HepG2 (cell line): Measurements from ENCODE around the gene CDA. TPM values are rescaled to one million over a fixed set of nuclear protein-coding genes. Genes with fewer than 3 reads are reported as not detected.
A peak's percentile ranks its signal among the peaks of the same experiment; 100 is the strongest.

ENCODE experiments used
- ATAC-seq: fragments of 200-7000 bp; cut with Tn5 transposase; 3 replicates; pipeline ENCODE4 v1.9.1; 2020; ENCODE audit warnings: mild to moderate bottlenecking, moderate library complexity
- BruUV-seq: library from RNA; stranded (reverse); fragments of 400-500 nt; replicated peaks from 2 replicates; lab custom pipeline; 2021; lab: Mats Ljungman, UMichigan
- CTCF ChIA-PET: fragments of 300-600 bp; formaldehyde crosslinking; extraction: SDS; loops from one replicate; lab custom pipeline; 2021; ENCODE audit warnings: low total read pairs, inconsistent platforms, low intra/inter-chr PET ratio; lab: Yijun Ruan, JAX
- POLR2A ChIA-PET: fragments of 350-600 bp; sonication (Branson Sonifier 250); formaldehyde crosslinking; loops from one replicate; lab custom pipeline; 2020; ENCODE audit warnings: antibody characterized with exemption, inconsistent platforms; lab: Yijun Ruan, JAX
- DNase-seq: peaks from one replicate; pipeline ENCODE4 v3.0.0-alpha.2; 2015; ENCODE audit warnings: low spot score
- FAIRE-seq: peaks from 3 replicates; lab custom pipeline; 2011; peaks lifted over from hg19 to GRCh38; lab: Jason Lieb, UNC
- H2AFZ ChIP-seq: one replicate; pipeline ENCODE4 v1.6.1; 2011; ENCODE audit warnings: low read length, inconsistent platforms
- H3K27ac ChIP-seq: fragments of 300-600 bp; 3 replicates; pipeline ENCODE4 v1.8.0; 2011; ENCODE audit warnings: mixed run types, mild to moderate bottlenecking, mixed read lengths, low read length, inconsistent platforms; ENCODE audit not compliant: insufficient read depth; ENCODE audit errors: extremely low read length
- H3K27me3 ChIP-seq, 2 experiments: fragments of 200-600 bp in 1 of 2; 2 replicates in 1 of 2; 3 replicates in 1 of 2; pipeline versions ENCODE4 v1.6.0 to v1.8.0; 2011; ENCODE audit warnings: low read length in 2 of 2, mild to moderate bottlenecking in 2 of 2, moderate library complexity in 2 of 2, inconsistent platforms in 1 of 2; ENCODE audit not compliant: insufficient read depth in 2 of 2, control insufficient read depth in 1 of 2
- H3K36me3 ChIP-seq, 2 experiments: fragments of 200-600 bp in 1 of 2; replicated peaks in 1 of 2; 2 replicates in 1 of 2; 3 replicates in 1 of 2; pipeline versions ENCODE4 v1.5.1 to v1.8.0; 2011; ENCODE audit warnings: low read length in 2 of 2, inconsistent platforms in 1 of 2; ENCODE audit not compliant: insufficient read depth in 2 of 2, control insufficient read depth in 1 of 2
- H3K4me1 ChIP-seq: 2 replicates; pipeline ENCODE4 v1.5.1; 2012; ENCODE audit warnings: low read length, inconsistent platforms; ENCODE audit not compliant: insufficient read depth
- H3K4me2 ChIP-seq: 2 replicates; pipeline ENCODE4 v1.6.0; 2011; ENCODE audit warnings: low read depth, low read length, inconsistent platforms
- H3K4me3 ChIP-seq, 3 experiments: fragments of 200-600 bp in 1 of 3; sonication (generic), shearing (Covaris generic) in 1 of 3; replicated peaks in 1 of 3; 2 replicates each; pipeline ENCODE4 v1.5.1; 2011 to 2016; ENCODE audit warnings: low read length in 3 of 3, inconsistent platforms in 2 of 3, low read depth in 2 of 3, mild to moderate bottlenecking in 2 of 3, control low read depth in 1 of 3, mixed read lengths in 1 of 3; ENCODE audit not compliant: insufficient read depth in 1 of 3
- H3K79me2 ChIP-seq: one replicate; pipeline ENCODE4 v1.6.1; 2011; ENCODE audit warnings: low read length, inconsistent platforms; ENCODE audit not compliant: insufficient read depth
- H3K9ac ChIP-seq: 2 replicates; pipeline ENCODE4 v1.6.0; 2011; ENCODE audit warnings: mild to moderate bottlenecking, low read depth, low read length, inconsistent platforms; ENCODE audit not compliant: insufficient read depth
- H3K9me3 ChIP-seq: 2 replicates; pipeline ENCODE4 v1.5.1; 2012; ENCODE audit warnings: mild to moderate bottlenecking, low read length
- H4K20me1 ChIP-seq: 2 replicates; pipeline ENCODE4 v1.6.0; 2011; ENCODE audit warnings: inconsistent platforms, mild to moderate bottlenecking, low read length, moderate library complexity; ENCODE audit not compliant: insufficient read depth
- ARID2 ChIP-seq: sonication (generic); formaldehyde crosslinking; IDR thresholded peaks from 2 replicates; pipeline ENCODE4 v1.8.1; 2022; ENCODE audit warnings: mild to moderate bottlenecking, missing genetic modification reagents, borderline replicate concordance
- FOXJ3 ChIP-seq: sonication (generic); formaldehyde crosslinking; IDR thresholded peaks from 2 replicates; pipeline ENCODE4 v1.4.0; 2020; ENCODE audit warnings: missing genetic modification reagents, mild to moderate bottlenecking, borderline replicate concordance
- ISX ChIP-seq: sonication (generic); formaldehyde crosslinking; conservative IDR thresholded peaks from 2 replicates; pipeline ENCODE4 v1.5.0; 2020; ENCODE audit warnings: missing genetic modification reagents
- LBX2 ChIP-seq: sonication (generic); formaldehyde crosslinking; IDR thresholded peaks from 2 replicates; pipeline ENCODE4 v1.5.0; 2020; ENCODE audit warnings: missing genetic modification reagents, mild to moderate bottlenecking, borderline replicate concordance
- SNAPC4 ChIP-seq: sonication (generic); formaldehyde crosslinking; IDR thresholded peaks from 2 replicates; pipeline ENCODE4 v1.4.0; 2020; ENCODE audit warnings: mild to moderate bottlenecking, missing genetic modification reagents
- SOX13 ChIP-seq, 3 experiments: fragments of 450-650 bp in 1 of 3; sonication (generic) in 1 of 3; formaldehyde crosslinking in 1 of 3; IDR thresholded peaks in 2 of 3; conservative IDR thresholded peaks in 1 of 3; 2 replicates each; pipeline versions ENCODE4 v1.5.0 to v1.6.1; 2016 to 2020; ENCODE audit warnings: antibody characterized with exemption in 1 of 3, mild to moderate bottlenecking in 1 of 3, missing compliant biosample characterization in 1 of 3, missing genetic modification reagents in 1 of 3, moderate library complexity in 1 of 3
- ZNF260 ChIP-seq: sonication (generic); formaldehyde crosslinking; IDR thresholded peaks from 2 replicates; pipeline ENCODE4 v1.4.0; 2020; ENCODE audit warnings: missing genetic modification reagents, low read depth, mild to moderate bottlenecking, borderline replicate concordance
- WGBS: methylation state at CpG from one replicate; pipeline ENCODE4 v1.1.6; 2017; ENCODE audit warnings: low lambda C conversion rate; 5-methylcytosine and 5-hydroxymethylcytosine counted together
- in situ Hi-C: cut with HindIII; loops from 2 replicates; pipeline ENCODE4 v1.10.0; 2017; ENCODE audit warnings: low pct_unique_long_range_greater_than_20kb; ENCODE audit not compliant: extremely low pct_ligation_motif_present
- intact Hi-C: fragments of 100-400 bp; cut with micrococcal nuclease; formaldehyde crosslinking; loops from one replicate; pipeline ENCODE4 v1.10.0; 2022; ENCODE audit not compliant: unreplicated experiment
- polyA plus RNA-seq, 8 experiments: library from polyadenylated mRNA; depleted of rRNA in 3 of 8; stranded (reverse) in 7 of 8; unstranded in 1 of 8; fragments of >200 nt; fragmentation: Illumina TruSeq in 4 of 8; extraction: Trizol in 4 of 8; gene quantifications; 2 replicates each; pipeline versions ENCODE4 v1.2.1 to v1.2.3, GENCODE V29; 2011 to 2016; ENCODE audit warnings: low read depth in 4 of 8, missing spikeins in 1 of 8, mixed read lengths in 1 of 8; ENCODE audit not compliant: insufficient read depth in 1 of 8
- total RNA-seq, 5 experiments: library from RNA; depleted of rRNA; stranded (reverse); fragments of >200 nt; fragmentation: Illumina TruSeq; extraction: Trizol; gene quantifications; 2 replicates each; pipeline ENCODE4 v1.2.3, GENCODE V29; 2016; ENCODE audit warnings: low read depth in 1 of 5

The CDA gene
- total and polyA plus RNA-seq, 2 of the 13 experiments (the other 11 are each of a cell fraction or from before 2014, with no cell fraction given), result 0.66 to 2.1 TPM

GRCh38 chr1:20666146-20666545 lies 77.2 kb downstream of the CDA start:
- CTCF ChIA-PET, result no interaction called here
- H3K4me1 ChIP-seq, result peaks cover 15% of the 10 kb centered on the region
- 75% methylated on average over 1 of the region's 16 CpGs for WGBS
- peak overlapping the region; percentile 19; the same call in 1 of the 2 replicates for H3K4me2 ChIP-seq
- intact Hi-C loops, result no loop called here
- BruUV-seq, result no TSS peak
- no peaks in the 10 kb centered on the region for H4K20me1 ChIP-seq
- H3K27ac ChIP-seq, result no peak overlapping the region
- H3K36me3 ChIP-seq, result no peaks in the 10 kb centered on the region
- no peak overlapping the region for H3K4me3 ChIP-seq
- FAIRE-seq (no peak), DNase-seq (no peak), ATAC-seq (no peak)
- H2AFZ ChIP-seq, result no peak overlapping the region
- H3K9me3 ChIP-seq, result no peaks in the 10 kb centered on the region
- in situ Hi-C loops, result no loop called here
- no peak overlapping the region for H3K9ac ChIP-seq
- POLR2A ChIA-PET, result interaction anchor here (1.0 to 1.4 kb wide), 4 partner anchors 19 to 115 kb away, joined by 3 read pairs; no protein-coding TSS in a partner anchor
- H3K27me3 ChIP-seq, result no peaks in the 10 kb centered on the region; a peak in 1 of 5 replicates
- peaks cover under 1% of the 10 kb centered on the region for H3K79me2 ChIP-seq
- no peak for TF ChIP-seq FOXJ3 (CRISPR knock-in tag)
- TF ChIP-seq LBX2 (CRISPR knock-in tag), result no peak
- no peak for TF ChIP-seq ZNF260
- TF ChIP-seq SOX13 (IDR thresholded peaks at IDR 0.05), result no peak
- TF ChIP-seq SOX13 (CRISPR knock-in tag; conservative IDR thresholded peaks at IDR 0.05 in 1 of 2, IDR thresholded peaks at IDR 0.05 in 1 of 2), result no peak
- TF ChIP-seq ISX, result no peak
- no peak for TF ChIP-seq SNAPC4
- TF ChIP-seq ARID2 (CRISPR knock-in tag), result no peak
